GM06990 (cell line): ENCODE data around the gene FOXD2.

Source experiments
- DNase-seq: peaks from one replicate; pipeline ENCODE4 v3.0.0-alpha.2; 2011; ENCODE audit not compliant: insufficient read length; ENCODE audit errors: extremely low read depth
- H3K27me3 ChIP-seq: replicated peaks from 2 replicates; pipeline ENCODE4 v1.6.0; 2011; ENCODE audit warnings: low read length; ENCODE audit not compliant: control insufficient read depth, insufficient read depth
- H3K36me3 ChIP-seq: 2 replicates; pipeline ENCODE4 v1.5.1; 2011; ENCODE audit warnings: low read length; ENCODE audit not compliant: control insufficient read depth, insufficient read depth
- H3K4me3 ChIP-seq: replicated peaks from 2 replicates; pipeline ENCODE4 v1.5.1; 2011; ENCODE audit warnings: low read depth, mild to moderate bottlenecking, control low read depth, low read length
- TF ChIP-seq, protein P1 (sequence below): IDR thresholded peaks from 2 replicates; pipeline ENCODE4 v1.5.1; 2011; ENCODE audit warnings: low read length, control low read depth, mild to moderate bottlenecking, inconsistent platforms; ENCODE audit not compliant: insufficient read depth, poor library complexity, severe bottlenecking

The FOXD2 gene

GRCh38 chr1:47431534-47431933 is 6.3 kb upstream of the FOXD2 start:
- TF ChIP-seq, protein P1, sequence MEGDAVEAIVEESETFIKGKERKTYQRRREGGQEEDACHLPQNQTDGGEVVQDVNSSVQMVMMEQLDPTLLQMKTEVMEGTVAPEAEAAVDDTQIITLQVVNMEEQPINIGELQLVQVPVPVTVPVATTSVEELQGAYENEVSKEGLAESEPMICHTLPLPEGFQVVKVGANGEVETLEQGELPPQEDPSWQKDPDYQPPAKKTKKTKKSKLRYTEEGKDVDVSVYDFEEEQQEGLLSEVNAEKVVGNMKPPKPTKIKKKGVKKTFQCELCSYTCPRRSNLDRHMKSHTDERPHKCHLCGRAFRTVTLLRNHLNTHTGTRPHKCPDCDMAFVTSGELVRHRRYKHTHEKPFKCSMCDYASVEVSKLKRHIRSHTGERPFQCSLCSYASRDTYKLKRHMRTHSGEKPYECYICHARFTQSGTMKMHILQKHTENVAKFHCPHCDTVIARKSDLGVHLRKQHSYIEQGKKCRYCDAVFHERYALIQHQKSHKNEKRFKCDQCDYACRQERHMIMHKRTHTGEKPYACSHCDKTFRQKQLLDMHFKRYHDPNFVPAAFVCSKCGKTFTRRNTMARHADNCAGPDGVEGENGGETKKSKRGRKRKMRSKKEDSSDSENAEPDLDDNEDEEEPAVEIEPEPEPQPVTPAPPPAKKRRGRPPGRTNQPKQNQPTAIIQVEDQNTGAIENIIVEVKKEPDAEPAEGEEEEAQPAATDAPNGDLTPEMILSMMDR = no peak
- H3K36me3 ChIP-seq = peaks cover 1% of the 10 kb centered on the region
- no peak for DNase-seq
- H3K4me3 ChIP-seq = no peak overlapping the region
- H3K27me3 ChIP-seq = no peaks in the 10 kb centered on the region

- DNase-seq = no peak
- peaks cover 1% of the 10 kb centered on the region for H3K36me3 ChIP-seq
- H3K27me3 ChIP-seq = no peaks in the 10 kb centered on the region
- no peak overlapping the region for H3K4me3 ChIP-seq
- TF ChIP-seq, protein P1 = peak; percentile 39
These were observed 5.5 kb upstream of the FOXD2 start for GRCh38 chr1:47432071-47433036.

DNA sequence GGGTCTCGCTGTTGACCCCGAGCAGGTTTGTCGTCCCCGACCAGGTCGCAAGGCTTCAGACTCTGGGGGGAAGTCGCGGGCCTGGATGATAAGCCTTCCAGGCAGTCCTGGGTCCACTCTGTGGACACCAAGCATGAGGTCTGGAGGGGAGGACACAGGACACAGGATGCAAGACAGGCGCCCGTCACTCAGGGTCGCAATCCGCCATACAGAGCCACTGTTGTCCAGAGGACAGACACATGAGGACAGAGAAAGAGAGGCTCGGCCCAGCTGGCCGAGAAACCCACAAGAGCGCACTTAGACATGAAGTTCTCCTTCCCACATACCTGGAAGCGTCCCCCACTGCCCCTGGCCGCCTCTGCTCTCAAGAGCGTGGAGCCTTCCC is 4.8 kb upstream of the FOXD2 start:
- no peak for DNase-seq
- TF ChIP-seq, protein P1 = no peak
- H3K4me3 ChIP-seq = no peak overlapping the region
- H3K36me3 ChIP-seq = peaks cover 1% of the 10 kb centered on the region
- no peaks in the 10 kb centered on the region for H3K27me3 ChIP-seq

- Histone ChIP-seq H3K27me3 (no peaks in the 10 kb centered on the region; the same call in 1 of the 2 replicates), H3K36me3 (peaks cover 1% of the 10 kb centered on the region), H3K4me3 (no peak overlapping the region)
- TF ChIP-seq, protein P1 = no peak
- DNase-seq = no peak
These were observed 4.3 kb upstream of the FOXD2 start for GRCh38 chr1:47433477-47434050.

DNA sequence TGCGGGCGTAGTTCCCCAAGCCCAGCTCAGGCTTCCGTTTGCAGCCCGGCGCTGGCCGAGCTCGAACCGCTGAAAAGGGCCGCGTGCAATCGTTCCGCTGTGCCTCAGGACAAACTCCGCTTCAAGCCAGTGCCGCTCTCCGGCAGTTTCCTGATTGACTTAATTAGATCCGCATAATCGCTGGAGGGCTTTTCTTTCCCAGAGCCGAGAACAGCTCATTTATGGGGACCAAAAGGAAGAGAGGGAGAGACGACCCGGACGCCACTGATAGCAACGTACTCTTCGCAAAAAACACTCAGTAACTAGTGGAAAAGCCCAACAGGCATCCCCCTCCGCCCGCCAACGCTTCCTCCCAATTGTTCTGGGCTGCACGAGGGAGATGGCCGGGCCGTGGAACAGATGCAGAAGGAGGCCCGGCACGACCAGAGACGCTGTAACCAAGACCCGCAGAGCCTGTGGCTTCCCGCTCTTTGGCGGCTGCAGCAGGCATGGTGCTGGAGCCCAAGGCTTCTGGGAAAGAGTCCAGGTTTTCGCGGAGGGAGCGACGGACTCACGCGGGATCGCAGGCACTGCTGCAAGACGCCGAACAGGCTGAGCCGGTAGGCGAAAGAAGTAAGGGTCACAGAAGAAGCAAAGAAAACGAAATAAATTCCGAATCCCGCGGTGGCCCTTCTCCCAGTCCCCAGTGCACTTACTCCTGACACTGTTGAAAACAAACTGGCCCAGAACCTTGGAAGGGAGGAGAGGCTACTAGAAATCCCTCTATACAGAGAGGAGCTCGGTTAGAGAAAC is 3.6 kb upstream of the FOXD2 start:
- Histone ChIP-seq H3K27me3 (no peaks in the 10 kb centered on the region; the same call in 1 of the 2 replicates), H3K36me3 (peaks cover 1% of the 10 kb centered on the region), H3K4me3 (no peak overlapping the region)
- TF ChIP-seq, protein P1 = no peak
- no peak for DNase-seq
